MM.1S (cell line): Measurements from ENCODE around the gene ZSCAN26.
"Not testable (repeated sequence)": the region's sequence is repeated elsewhere in the genome, so short reads cannot be mapped to it uniquely, and the experiment has no call there.

Source experiments
- DNase-seq: peaks from one replicate; pipeline ENCODE4 v3.0.0-alpha.2; 2015
- H2AFZ ChIP-seq: fragments of 300-600 bp; sonication (generic); 2 replicates; pipeline ENCODE4 v1.6.0; 2016; ENCODE audit warnings: antibody characterized with exemption, low read length
- H3F3A ChIP-seq: fragments of 300-600 bp; sonication (generic); 2 replicates; pipeline ENCODE4 v1.6.1; 2016; ENCODE audit warnings: mild to moderate bottlenecking, antibody characterized with exemption, low read length, moderate library complexity, mixed read lengths; ENCODE audit not compliant: insufficient read depth
- H3K27ac ChIP-seq: fragments of 300-600 bp; sonication (generic); 2 replicates; pipeline ENCODE4 v1.5.1; 2016; ENCODE audit warnings: mild to moderate bottlenecking, low read length
- H3K27me3 ChIP-seq: fragments of 300-600 bp; sonication (generic); replicated peaks from 2 replicates; pipeline ENCODE4 v1.6.0; 2016; ENCODE audit warnings: low read length; ENCODE audit not compliant: insufficient read depth
- H3K36me3 ChIP-seq: fragments of 300-600 bp; sonication (generic); replicated peaks from 2 replicates; pipeline ENCODE4 v1.6.1; 2016; ENCODE audit warnings: mild to moderate bottlenecking, low read length, mixed read lengths; ENCODE audit not compliant: insufficient read depth
- H3K4me1 ChIP-seq: fragments of 300-600 bp; sonication (generic); 2 replicates; pipeline ENCODE4 v1.6.1; 2016; ENCODE audit warnings: low read length, mixed read lengths
- H3K4me2 ChIP-seq: fragments of 300-600 bp; sonication (generic); 2 replicates; pipeline ENCODE4 v1.6.0; 2016; ENCODE audit warnings: low read depth, low read length
- H3K4me3 ChIP-seq: fragments of 300-600 bp; sonication (generic); 2 replicates; pipeline ENCODE4 v1.5.1; 2016; ENCODE audit warnings: low read length, mixed read lengths
- H3K79me2 ChIP-seq: fragments of 300-600 bp; sonication (generic); 2 replicates; pipeline ENCODE4 v1.6.1; 2016; ENCODE audit warnings: mixed run types, low read length, mixed read lengths
- H3K9ac ChIP-seq: fragments of 300-600 bp; sonication (generic); 2 replicates; pipeline ENCODE4 v1.6.1; 2016; ENCODE audit warnings: low read length, mixed read lengths
- H3K9me2 ChIP-seq: fragments of 300-600 bp; sonication (generic); replicated peaks from 2 replicates; pipeline ENCODE4 v1.6.1; 2016; ENCODE audit warnings: mild to moderate bottlenecking, low read length, mixed read lengths; ENCODE audit not compliant: insufficient read depth
- H3K9me3 ChIP-seq: fragments of 300-600 bp; sonication (generic); replicated peaks from 2 replicates; pipeline ENCODE4 v1.6.1; 2016; ENCODE audit warnings: mild to moderate bottlenecking, low read length, mixed read lengths; ENCODE audit not compliant: insufficient read depth
- H4K20me1 ChIP-seq: fragments of 300-600 bp; sonication (generic); 2 replicates; pipeline ENCODE4 v1.6.1; 2016; ENCODE audit warnings: mild to moderate bottlenecking, low read length, moderate library complexity, mixed read lengths; ENCODE audit not compliant: insufficient read depth
- CTCF ChIP-seq: fragments of 300-600 bp; sonication (generic); IDR thresholded peaks from 2 replicates; pipeline ENCODE4 v1.5.1; 2016; ENCODE audit warnings: antibody characterized with exemption, low read length, mixed read lengths
- EZH2 ChIP-seq: fragments of 300-600 bp; sonication (generic); optimal IDR thresholded peaks from 2 replicates; pipeline ENCODE3; 2017; ENCODE audit warnings: low read depth, mild to moderate bottlenecking, antibody characterized with exemption, low read length, mixed read lengths
- EZH2phosphoT487 ChIP-seq: fragments of 300-600 bp; sonication (generic); IDR thresholded peaks from 2 replicates; pipeline ENCODE4 v1.6.1; 2018; ENCODE audit warnings: antibody characterized with exemption, low read length

Gene ZSCAN26

DNA sequence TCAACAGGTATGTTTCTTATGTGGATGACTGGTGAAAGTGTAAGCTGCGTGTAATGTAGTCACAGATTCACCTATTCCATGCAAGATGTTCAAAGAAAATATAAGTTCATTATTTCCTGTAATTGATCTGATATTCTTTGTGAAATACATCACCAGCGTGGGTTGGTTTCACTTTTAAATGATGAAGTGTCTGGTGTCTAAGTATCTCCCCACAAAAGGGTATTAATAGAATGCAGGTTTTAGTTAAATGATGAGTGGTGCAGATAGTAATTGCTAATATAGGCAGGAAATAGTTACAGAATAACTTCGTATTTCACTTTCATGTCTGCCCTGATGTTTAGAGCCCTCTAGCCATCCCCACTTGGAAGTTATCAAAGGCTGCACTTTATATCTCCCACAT lies 36.6 kb downstream of the ZSCAN26 start:
- H3K4me2 ChIP-seq: peak overlapping the region; percentile 48
- TF ChIP-seq EZH2: no peak
- TF ChIP-seq CTCF: no peak
- no peak for TF ChIP-seq EZH2phosphoT487

DNA sequence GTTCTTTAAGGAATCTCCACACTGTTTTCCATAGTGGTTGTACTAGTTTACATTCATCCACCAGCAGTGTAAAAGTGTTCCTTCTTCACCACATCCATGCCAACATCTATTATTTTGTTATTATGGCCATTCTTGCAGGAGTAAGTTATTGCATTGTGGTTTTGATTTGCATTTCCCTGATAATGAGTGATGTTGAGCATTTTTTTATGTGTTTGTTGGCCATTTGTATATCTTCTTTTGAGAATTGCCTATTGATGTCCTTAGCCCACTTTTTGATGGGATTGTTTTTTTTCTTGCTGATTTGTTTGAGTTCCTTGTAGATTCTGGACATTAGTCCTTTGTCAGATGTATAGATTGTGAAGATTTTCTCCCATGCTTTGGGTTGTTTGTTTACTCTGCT lies 39.4 kb downstream of the ZSCAN26 start:
- not testable (repeated sequence) for H3F3A ChIP-seq, H3K4me2 ChIP-seq, H2AFZ ChIP-seq, H3K4me3 ChIP-seq, H3K9ac ChIP-seq, H3K27ac ChIP-seq, H4K20me1 ChIP-seq, DNase-seq, H3K36me3 ChIP-seq, H3K9me3 ChIP-seq, H3K27me3 ChIP-seq, H3K9me2 ChIP-seq, H3K79me2 ChIP-seq
- peaks cover 20% of the 10 kb centered on the region for H3K4me1 ChIP-seq

More for the DNA sequence above, 36.6 kb downstream of the ZSCAN26 start:
- Histone ChIP-seq H3K36me3 (no peaks in the 10 kb centered on the region), H3K9me2 (no peaks in the 10 kb centered on the region), H3K79me2 (no peaks in the 10 kb centered on the region), H2AFZ (no peak overlapping the region), H3F3A (peaks cover 7% of the 10 kb centered on the region; the same call in 1 of the 2 replicates), H3K9ac (no peak overlapping the region), H3K4me3 (0 out of 2 replicates have a peak overlapping the region, but pooled peaks have one; percentile 3), H4K20me1 (no peaks in the 10 kb centered on the region), H3K9me3 (no peaks in the 10 kb centered on the region), H3K27me3 (no peaks in the 10 kb centered on the region; the same call in 1 of the 2 replicates), H3K4me1 (peaks cover 16% of the 10 kb centered on the region), H3K27ac (no peak overlapping the region)
- peak; percentile 32 for DNase-seq

GRCh38 chr6:28311139-28311823 lies 44.3 kb downstream of the ZSCAN26 start:
- no peaks in the 10 kb centered on the region for H3K9me2 ChIP-seq
- no peak overlapping the region for H3K9ac ChIP-seq
- H2AFZ ChIP-seq: no peak overlapping the region
- peak; percentile 40 for DNase-seq
- no peaks in the 10 kb centered on the region for H3K9me3 ChIP-seq
- H3K27ac ChIP-seq: no peak overlapping the region
- peak overlapping the region; percentile 13; the same call in 1 of the 2 replicates for H3K4me2 ChIP-seq
- no peaks in the 10 kb centered on the region for H3K27me3 ChIP-seq
- H4K20me1 ChIP-seq: no peaks in the 10 kb centered on the region
- no peaks in the 10 kb centered on the region for H3K36me3 ChIP-seq
- H3K4me3 ChIP-seq: no peak overlapping the region
- no peaks in the 10 kb centered on the region for H3F3A ChIP-seq
- H3K4me1 ChIP-seq: peaks cover 10% of the 10 kb centered on the region
- TF ChIP-seq EZH2phosphoT487 (no peak), EZH2 (no peak), CTCF (no peak)
- H3K79me2 ChIP-seq: no peaks in the 10 kb centered on the region

DNA sequence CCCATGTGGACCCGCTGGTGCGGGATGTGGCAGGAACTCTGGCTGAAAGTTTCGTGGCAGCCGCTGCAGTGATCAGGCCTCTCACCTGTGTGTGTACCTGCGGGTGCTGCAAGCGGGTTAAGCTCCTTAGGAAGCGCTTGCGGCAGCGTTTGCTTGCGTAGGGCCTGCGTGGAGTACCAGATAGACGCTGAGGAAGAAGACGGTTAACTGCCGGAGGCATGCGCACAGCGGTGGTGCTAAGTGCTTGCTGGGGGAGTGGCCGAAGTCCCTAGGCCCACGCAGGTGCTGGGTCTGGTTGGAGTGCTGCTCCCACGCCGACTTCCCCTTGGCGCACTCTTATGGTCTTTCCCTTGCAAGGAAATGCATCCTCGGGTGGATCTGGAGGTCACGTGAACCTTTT lies 46.0 kb downstream of the ZSCAN26 start:
- Histone ChIP-seq H3K9ac (no peak overlapping the region), H3K36me3 (no peaks in the 10 kb centered on the region), H3K4me1 (peaks cover 10% of the 10 kb centered on the region), H3K79me2 (no peaks in the 10 kb centered on the region), H3K9me3 (no peaks in the 10 kb centered on the region), H3K27me3 (no peaks in the 10 kb centered on the region), H4K20me1 (no peaks in the 10 kb centered on the region), H3F3A (no peaks in the 10 kb centered on the region), H3K27ac (no peak overlapping the region), H3K4me2 (no peak overlapping the region), H3K4me3 (no peak overlapping the region), H3K9me2 (no peaks in the 10 kb centered on the region), H2AFZ (no peak overlapping the region)
- TF ChIP-seq CTCF: no peak
- TF ChIP-seq EZH2: no peak
- no peak for TF ChIP-seq EZH2phosphoT487
- DNase-seq: no peak
